ENCODE measurements around the gene SPSB1.
A peak's percentile ranks its signal among the peaks of the same experiment; 100 is the strongest.

The SPSB1 gene

GRCh38 chr1:9397997-9398526, 105.4 kb downstream of the SPSB1 start:
- no peak for DNase-seq

GRCh38 chr1:9399510-9400424, 107.1 kb downstream of the SPSB1 start:
- no peak for DNase-seq

- DNase-seq: no peak
These were observed 107.9 kb downstream of the SPSB1 start for GRCh38 chr1:9400425-9401079.

GRCh38 chr1:9401080-9401453, 108.4 kb downstream of the SPSB1 start:
- DNase-seq: no peak

- no peak for DNase-seq
These were observed 109.5 kb downstream of the SPSB1 start for GRCh38 chr1:9402256-9402616.

- DNase-seq: no peak
These were observed 110.1 kb downstream of the SPSB1 start for GRCh38 chr1:9402717-9403225.

GRCh38 chr1:9404117-9404914, 111.6 kb downstream of the SPSB1 start:
- no peak for DNase-seq

- DNase-seq: no peak
These were observed 113.4 kb downstream of the SPSB1 start for GRCh38 chr1:9406111-9406510.

GRCh38 chr1:9410737-9411297, 118.1 kb downstream of the SPSB1 start:
- no peak for DNase-seq

GRCh38 chr1:9413071-9413876, 120.6 kb downstream of the SPSB1 start:
- peak; percentile 39 for DNase-seq

GRCh38 chr1:9413877-9414213, 121.2 kb downstream of the SPSB1 start:
- DNase-seq: no peak

GRCh38 chr1:9416506-9416905, 123.8 kb downstream of the SPSB1 start:
- DNase-seq: no peak

- no peak for DNase-seq
These were observed 124.3 kb downstream of the SPSB1 start for GRCh38 chr1:9416918-9417500.

- no peak for DNase-seq
These were observed 125.0 kb downstream of the SPSB1 start for GRCh38 chr1:9417695-9418094.

GRCh38 chr1:9418851-9419250, 126.2 kb downstream of the SPSB1 start:
- no peak for DNase-seq

All from CD4-positive, alpha-beta T cell treated with Interleukin-15 for 1 hour (primary cell).